Activated CD8-positive, alpha-beta memory T cell treated with anti-CD3 and anti-CD28 coated beads, Interleukin-2, amount 50 U/mL, for 1 hour (primary cell): ENCODE measurements around the gene CDKL5.

Experiments
- DNase-seq: peaks from one replicate; pipeline ENCODE4 v3.0.0-alpha.2; 2020; ENCODE audit errors: extremely low read depth

Gene CDKL5

GRCh38 chrX:18698737-18699650 is 273.6 kb downstream of the CDKL5 start:
- no peak for DNase-seq

- DNase-seq = no peak
These were observed 276.4 kb downstream of the CDKL5 start for GRCh38 chrX:18701621-18702361.

GRCh38 chrX:18702362-18703195 is 277.2 kb downstream of the CDKL5 start:
- no peak for DNase-seq
